ENCODE measurements around the gene OR2T27.

The OR2T27 gene

DNA sequence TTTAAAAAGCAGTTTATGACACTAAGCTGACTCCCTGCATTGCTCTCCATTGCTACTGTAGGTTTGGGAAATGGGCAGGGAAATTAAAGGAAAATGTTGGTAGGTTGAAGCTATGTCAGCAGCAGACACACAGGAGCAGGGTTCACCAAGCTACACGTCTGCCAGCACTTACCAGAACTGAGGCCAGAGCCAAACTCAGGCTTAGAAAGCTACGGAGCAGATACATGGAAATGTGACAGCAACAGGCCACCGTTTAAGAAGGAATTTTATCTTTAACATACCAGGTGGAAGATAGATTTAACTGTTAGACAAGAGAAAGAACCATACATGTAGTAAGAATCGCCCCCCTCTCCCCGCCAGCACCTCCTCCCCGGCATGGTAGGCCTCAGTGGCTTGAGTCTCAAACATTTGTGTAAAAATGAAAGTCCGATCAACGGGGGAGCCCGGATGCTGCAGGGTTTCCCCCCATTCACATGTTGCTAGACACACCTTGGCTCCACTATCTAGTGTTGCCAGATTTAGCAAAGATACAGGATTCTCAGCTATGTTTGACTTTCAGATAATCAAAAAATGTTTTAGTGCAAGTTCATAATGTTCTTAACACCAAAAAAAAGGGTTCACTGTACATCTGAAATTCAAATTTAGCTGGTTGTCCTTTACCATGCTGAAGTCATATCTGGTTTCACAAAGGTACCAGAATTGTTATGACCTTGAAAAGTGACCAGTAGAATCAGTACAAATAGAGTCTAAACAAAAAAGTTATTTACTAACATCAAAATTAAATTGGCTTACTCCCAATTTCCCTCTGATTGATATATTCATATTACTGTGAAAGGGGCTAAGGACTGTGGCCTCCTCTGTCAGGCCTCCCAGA is 27.1 kb downstream of the OR2T27 start:
- H2BK120ac ChIP-seq (ENCODE audit: low read depth, low read length) = no peak overlapping the region
- H3K4me2 ChIP-seq (ENCODE audit: low read length) = no peak overlapping the region
- no peak overlapping the region for H3K18ac ChIP-seq (ENCODE audit: low read length)
- no peak overlapping the region for H3K27ac ChIP-seq (ENCODE audit: low read depth, low read length)
- no peak overlapping the region for H4K8ac ChIP-seq (ENCODE audit: low read depth, low read length)
- H3K79me2 ChIP-seq (ENCODE audit: control insufficient read depth, insufficient read depth, low read length) = no peaks in the 10 kb centered on the region
- H2AK5ac ChIP-seq (ENCODE audit: low read length) = no peak overlapping the region
- no CpG with 5 or more reads among the region's 9 CpGs for WGBS (ENCODE audit: extremely low coverage, insufficient coverage, low lambda C conversion rate)
- H3K4me1 ChIP-seq (ENCODE audit: control insufficient read depth, low read depth, low read length) = no peaks in the 10 kb centered on the region
- no peak overlapping the region for H2BK15ac ChIP-seq (replicated peaks; ENCODE audit: low read depth)
- no peak overlapping the region for H3K56ac ChIP-seq (ENCODE audit: low read length)
- H3K4me3 ChIP-seq (ENCODE audit: low read length) = no peak overlapping the region
- H3K4ac ChIP-seq (ENCODE audit: low read depth, low read length) = no peak overlapping the region
- no peak overlapping the region for H3K9ac ChIP-seq (ENCODE audit: low read length)
- no peak overlapping the region for H3K23ac ChIP-seq (ENCODE audit: low read length)
- H2BK5ac ChIP-seq (ENCODE audit: low read length) = no peak overlapping the region
- DNase-seq = no peak
- H3K79me1 ChIP-seq (ENCODE audit: low read length) = no peaks in the 10 kb centered on the region
- no peaks in the 10 kb centered on the region for H3K36me3 ChIP-seq (ENCODE audit: control insufficient read depth, insufficient read depth, low read length)
- no peak overlapping the region for H4K5ac ChIP-seq (ENCODE audit: low read length)
- H3K27me3 ChIP-seq (ENCODE audit: insufficient read depth, low read length, poor library complexity) = no peaks in the 10 kb centered on the region

DNA sequence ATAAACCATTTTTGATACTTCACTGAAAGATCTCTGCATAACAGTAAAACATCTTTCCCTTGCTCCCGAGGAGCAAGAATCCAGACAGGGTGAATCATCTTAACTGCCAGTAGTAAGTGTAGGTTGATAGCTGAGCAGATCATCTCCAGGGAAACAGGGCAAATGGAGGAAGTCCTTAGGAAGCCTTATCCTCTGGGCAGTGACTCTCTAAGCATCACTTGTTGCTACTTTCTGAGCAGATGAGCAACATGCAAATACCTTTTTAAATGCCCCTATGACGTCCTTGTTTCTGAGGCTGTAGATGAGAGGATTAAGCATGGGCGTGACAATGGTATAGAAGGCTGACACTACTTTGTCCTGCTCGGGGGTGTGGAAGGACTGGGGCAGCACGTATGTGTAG is 29.4 kb downstream of the OR2T27 start:
- Histone ChIP-seq H3K56ac (ENCODE audit: low read length) (no peak overlapping the region), H3K4ac (ENCODE audit: low read depth, low read length) (no peak overlapping the region), H3K9ac (ENCODE audit: low read length) (no peak overlapping the region), H4K8ac (ENCODE audit: low read depth, low read length) (no peak overlapping the region), H2BK120ac (ENCODE audit: low read depth, low read length) (no peak overlapping the region), H3K36me3 (ENCODE audit: control insufficient read depth, insufficient read depth, low read length) (no peaks in the 10 kb centered on the region), H2AK5ac (ENCODE audit: low read length) (no peak overlapping the region), H3K4me3 (ENCODE audit: low read length) (peak overlapping the region; percentile 12), H3K4me1 (ENCODE audit: control insufficient read depth, low read depth, low read length) (no peaks in the 10 kb centered on the region), H3K79me2 (ENCODE audit: control insufficient read depth, insufficient read depth, low read length) (no peaks in the 10 kb centered on the region), H4K5ac (ENCODE audit: low read length) (no peak overlapping the region), H3K79me1 (ENCODE audit: low read length) (no peaks in the 10 kb centered on the region), H3K18ac (ENCODE audit: low read length) (no peak overlapping the region), H3K27me3 (ENCODE audit: insufficient read depth, low read length, poor library complexity) (no peaks in the 10 kb centered on the region), H3K27ac (ENCODE audit: low read depth, low read length) (no peak overlapping the region), H2BK15ac (replicated peaks; ENCODE audit: low read depth) (no peak overlapping the region), H3K4me2 (ENCODE audit: low read length) (no peak overlapping the region), H2BK5ac (ENCODE audit: low read length) (no peak overlapping the region), H3K23ac (ENCODE audit: low read length) (no peak overlapping the region)
- no CpG with 5 or more reads among the region's 5 CpGs for WGBS (ENCODE audit: extremely low coverage, insufficient coverage, low lambda C conversion rate)
- no peak for DNase-seq

DNA sequence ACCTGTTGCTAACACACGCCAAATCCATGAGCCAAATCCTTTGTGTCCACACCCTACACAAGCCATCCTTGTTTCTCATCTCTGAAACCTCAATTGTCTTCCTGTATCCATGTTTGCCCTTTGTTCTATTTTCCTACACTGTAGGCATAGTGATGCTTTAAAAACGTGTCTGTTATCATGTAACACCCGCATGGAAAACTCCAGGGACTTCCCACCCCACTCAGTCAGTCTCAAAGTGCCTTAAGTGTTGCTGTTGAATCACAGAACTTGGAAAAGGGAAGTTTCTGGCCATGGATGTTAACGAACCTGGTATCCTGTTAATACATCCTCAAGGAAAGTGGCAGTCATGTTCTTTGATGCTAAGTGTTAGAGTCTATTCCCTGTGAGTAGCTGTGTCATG is 30.2 kb downstream of the OR2T27 start:
- Histone ChIP-seq H3K79me2 (ENCODE audit: control insufficient read depth, insufficient read depth, low read length) (no peaks in the 10 kb centered on the region), H3K36me3 (ENCODE audit: control insufficient read depth, insufficient read depth, low read length) (no peaks in the 10 kb centered on the region), H2BK5ac (ENCODE audit: low read length) (no peak overlapping the region), H3K79me1 (ENCODE audit: low read length) (no peaks in the 10 kb centered on the region), H4K5ac (ENCODE audit: low read length) (no peak overlapping the region), H3K56ac (ENCODE audit: low read length) (no peak overlapping the region), H2AK5ac (ENCODE audit: low read length) (no peak overlapping the region), H3K27ac (ENCODE audit: low read depth, low read length) (no peak overlapping the region), H3K4me3 (ENCODE audit: low read length) (no peak overlapping the region), H3K4me1 (ENCODE audit: control insufficient read depth, low read depth, low read length) (no peaks in the 10 kb centered on the region), H2BK15ac (replicated peaks; ENCODE audit: low read depth) (no peak overlapping the region), H3K18ac (ENCODE audit: low read length) (no peak overlapping the region), H3K27me3 (ENCODE audit: insufficient read depth, low read length, poor library complexity) (no peaks in the 10 kb centered on the region), H3K4me2 (ENCODE audit: low read length) (no peak overlapping the region), H3K4ac (ENCODE audit: low read depth, low read length) (no peak overlapping the region), H3K23ac (ENCODE audit: low read length) (no peak overlapping the region), H4K8ac (ENCODE audit: low read depth, low read length) (no peak overlapping the region), H3K9ac (ENCODE audit: low read length) (no peak overlapping the region), H2BK120ac (ENCODE audit: low read depth, low read length) (no peak overlapping the region)
- no peak for DNase-seq
- WGBS (ENCODE audit: extremely low coverage, insufficient coverage, low lambda C conversion rate) = no CpG with 5 or more reads among the region's 4 CpGs

DNA sequence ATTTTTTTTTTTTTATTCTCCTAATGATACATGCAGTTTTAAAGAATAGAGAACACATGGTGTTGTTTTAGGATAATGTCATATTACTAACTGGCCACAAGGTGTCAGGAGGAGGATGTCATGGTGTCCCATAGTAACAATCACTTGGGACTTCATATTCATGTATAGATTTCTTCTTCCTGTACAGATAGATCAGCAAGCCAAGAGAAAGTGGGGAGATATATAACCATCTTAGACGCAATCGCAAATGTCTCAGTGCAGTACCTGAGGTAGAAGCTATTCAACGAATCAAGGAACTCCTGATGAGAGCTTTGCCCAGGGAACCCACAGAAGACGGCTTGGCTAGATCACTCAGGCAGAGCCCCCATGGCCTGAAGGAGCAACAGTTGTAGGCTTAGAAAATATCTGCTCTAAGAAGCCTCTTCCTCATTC is 32.7 kb downstream of the OR2T27 start:
- Histone ChIP-seq H3K79me2 (ENCODE audit: control insufficient read depth, insufficient read depth, low read length) (no peaks in the 10 kb centered on the region), H3K36me3 (ENCODE audit: control insufficient read depth, insufficient read depth, low read length) (no peaks in the 10 kb centered on the region), H3K23ac (ENCODE audit: low read length) (no peak overlapping the region), H3K9ac (ENCODE audit: low read length) (no peak overlapping the region), H4K5ac (ENCODE audit: low read length) (no peak overlapping the region), H2AK5ac (ENCODE audit: low read length) (no peak overlapping the region), H3K27ac (ENCODE audit: low read depth, low read length) (no peak overlapping the region), H3K4me1 (ENCODE audit: control insufficient read depth, low read depth, low read length) (no peaks in the 10 kb centered on the region), H2BK5ac (ENCODE audit: low read length) (no peak overlapping the region), H3K79me1 (ENCODE audit: low read length) (no peaks in the 10 kb centered on the region), H3K18ac (ENCODE audit: low read length) (no peak overlapping the region), H3K4me2 (ENCODE audit: low read length) (no peak overlapping the region), H2BK15ac (replicated peaks; ENCODE audit: low read depth) (no peak overlapping the region), H3K56ac (ENCODE audit: low read length) (no peak overlapping the region), H4K8ac (ENCODE audit: low read depth, low read length) (no peak overlapping the region), H3K4me3 (ENCODE audit: low read length) (no peak overlapping the region), H2BK120ac (ENCODE audit: low read depth, low read length) (no peak overlapping the region), H3K4ac (ENCODE audit: low read depth, low read length) (no peak overlapping the region), H3K27me3 (ENCODE audit: insufficient read depth, low read length, poor library complexity) (no peaks in the 10 kb centered on the region)
- DNase-seq = peak; percentile 3
- WGBS (ENCODE audit: extremely low coverage, insufficient coverage, low lambda C conversion rate) = no CpG with 5 or more reads among the region's 4 CpGs

DNA sequence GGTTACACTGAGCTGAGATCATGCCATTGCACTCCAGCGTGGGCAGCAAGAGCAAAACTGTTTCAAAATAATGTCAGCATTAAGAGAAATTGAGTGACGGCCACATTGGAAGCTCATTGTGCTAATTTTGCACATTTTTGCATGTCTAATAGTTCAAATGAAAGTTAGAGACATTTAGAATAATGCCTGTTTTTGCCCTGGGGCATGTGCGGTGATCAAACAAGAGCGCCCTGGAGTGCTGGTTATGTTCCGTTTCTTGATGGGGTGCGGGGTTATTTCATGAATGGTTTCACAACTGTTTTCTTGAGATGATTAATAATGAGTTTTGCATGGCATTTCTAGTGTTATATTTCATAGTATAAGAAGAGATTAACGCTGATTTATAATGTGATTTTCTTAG is 33.6 kb downstream of the OR2T27 start:
- no peak overlapping the region for H2BK15ac ChIP-seq (replicated peaks; ENCODE audit: low read depth)
- H2BK5ac ChIP-seq (ENCODE audit: low read length) = no peak overlapping the region
- no peaks in the 10 kb centered on the region for H3K36me3 ChIP-seq (ENCODE audit: control insufficient read depth, insufficient read depth, low read length)
- H3K9ac ChIP-seq (ENCODE audit: low read length) = no peak overlapping the region
- no peaks in the 10 kb centered on the region for H3K79me2 ChIP-seq (ENCODE audit: control insufficient read depth, insufficient read depth, low read length)
- no peak overlapping the region for H3K56ac ChIP-seq (ENCODE audit: low read length)
- no peak overlapping the region for H3K4me2 ChIP-seq (ENCODE audit: low read length)
- H4K8ac ChIP-seq (ENCODE audit: low read depth, low read length) = no peak overlapping the region
- no peak overlapping the region for H3K23ac ChIP-seq (ENCODE audit: low read length)
- no CpG with 5 or more reads among the region's 7 CpGs for WGBS (ENCODE audit: extremely low coverage, insufficient coverage, low lambda C conversion rate)
- no peak overlapping the region for H3K4ac ChIP-seq (ENCODE audit: low read depth, low read length)
- H3K27me3 ChIP-seq (ENCODE audit: insufficient read depth, low read length, poor library complexity) = no peaks in the 10 kb centered on the region
- no peak overlapping the region for H3K18ac ChIP-seq (ENCODE audit: low read length)
- no peak overlapping the region for H2AK5ac ChIP-seq (ENCODE audit: low read length)
- no peak overlapping the region for H3K27ac ChIP-seq (ENCODE audit: low read depth, low read length)
- no peak overlapping the region for H2BK120ac ChIP-seq (ENCODE audit: low read depth, low read length)
- no peak for DNase-seq
- no peak overlapping the region for H3K4me3 ChIP-seq (ENCODE audit: low read length)
- H4K5ac ChIP-seq (ENCODE audit: low read length) = no peak overlapping the region
- no peaks in the 10 kb centered on the region for H3K4me1 ChIP-seq (ENCODE audit: control insufficient read depth, low read depth, low read length)
- no peaks in the 10 kb centered on the region for H3K79me1 ChIP-seq (ENCODE audit: low read length)

DNA sequence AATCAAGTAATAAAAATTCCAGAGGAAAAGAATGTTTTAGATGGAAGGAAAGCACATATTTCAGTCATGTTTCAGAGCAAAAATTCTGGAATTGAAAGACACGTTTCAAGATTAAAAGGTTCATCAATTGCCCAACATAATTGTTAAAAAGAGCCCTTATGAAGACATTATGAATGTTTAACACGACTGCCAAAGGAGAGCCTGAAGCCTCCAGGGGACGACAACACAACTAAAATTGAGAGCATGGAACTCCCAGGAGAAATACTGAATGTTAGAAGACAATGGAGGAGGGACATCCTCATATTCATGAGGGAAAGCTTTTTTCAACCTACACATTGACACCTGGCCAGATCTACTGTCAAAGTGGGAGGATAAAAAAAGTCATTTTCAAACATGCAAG is 36.5 kb downstream of the OR2T27 start:
- DNase-seq = peak; percentile 0

More for the DNA sequence above, 36.5 kb downstream of the OR2T27 start:
- Histone ChIP-seq H3K9ac (ENCODE audit: low read length) (no peak overlapping the region), H3K4me1 (ENCODE audit: control insufficient read depth, low read depth, low read length) (no peaks in the 10 kb centered on the region), H3K27me3 (ENCODE audit: insufficient read depth, low read length, poor library complexity) (no peaks in the 10 kb centered on the region), H2BK120ac (ENCODE audit: low read depth, low read length) (no peak overlapping the region), H3K27ac (ENCODE audit: low read depth, low read length) (no peak overlapping the region), H3K79me1 (ENCODE audit: low read length) (no peaks in the 10 kb centered on the region), H3K4ac (ENCODE audit: low read depth, low read length) (no peak overlapping the region), H3K56ac (ENCODE audit: low read length) (no peak overlapping the region), H3K4me2 (ENCODE audit: low read length) (no peak overlapping the region), H3K18ac (ENCODE audit: low read length) (no peak overlapping the region), H4K5ac (ENCODE audit: low read length) (no peak overlapping the region), H3K23ac (ENCODE audit: low read length) (no peak overlapping the region), H3K79me2 (ENCODE audit: control insufficient read depth, insufficient read depth, low read length) (no peaks in the 10 kb centered on the region), H4K8ac (ENCODE audit: low read depth, low read length) (no peak overlapping the region), H2BK15ac (replicated peaks; ENCODE audit: low read depth) (no peak overlapping the region), H2AK5ac (ENCODE audit: low read length) (no peak overlapping the region), H3K36me3 (ENCODE audit: control insufficient read depth, insufficient read depth, low read length) (no peaks in the 10 kb centered on the region), H2BK5ac (ENCODE audit: low read length) (no peak overlapping the region), H3K4me3 (ENCODE audit: low read length) (no peak overlapping the region)
- no CpG with 5 or more reads among the region's 3 CpGs for WGBS (ENCODE audit: extremely low coverage, insufficient coverage, low lambda C conversion rate)
